Epithelial cell of esophagus (primary cell): ENCODE measurements around the gene LRRC10B.

Experiments used
- DNase-seq: peaks from one replicate; pipeline ENCODE4 v3.0.0; 2010; ENCODE audit warnings: low read depth
- H3K4me3 ChIP-seq: 2 replicates; pipeline ENCODE4 v1.5.1; 2011; ENCODE audit warnings: mild to moderate bottlenecking, low read length, control low read depth
- TF ChIP-seq, protein P1 (sequence below): IDR thresholded peaks from 2 replicates; pipeline ENCODE4 v1.5.1; 2011; ENCODE audit warnings: low read depth, mild to moderate bottlenecking, low read length, control low read depth, inconsistent platforms; ENCODE audit not compliant: insufficient read depth; ENCODE audit errors: missing control alignments

The LRRC10B gene

GRCh38 chr11:61542024-61542461 lies 33.5 kb downstream of the LRRC10B start:
- TF ChIP-seq, protein P1, sequence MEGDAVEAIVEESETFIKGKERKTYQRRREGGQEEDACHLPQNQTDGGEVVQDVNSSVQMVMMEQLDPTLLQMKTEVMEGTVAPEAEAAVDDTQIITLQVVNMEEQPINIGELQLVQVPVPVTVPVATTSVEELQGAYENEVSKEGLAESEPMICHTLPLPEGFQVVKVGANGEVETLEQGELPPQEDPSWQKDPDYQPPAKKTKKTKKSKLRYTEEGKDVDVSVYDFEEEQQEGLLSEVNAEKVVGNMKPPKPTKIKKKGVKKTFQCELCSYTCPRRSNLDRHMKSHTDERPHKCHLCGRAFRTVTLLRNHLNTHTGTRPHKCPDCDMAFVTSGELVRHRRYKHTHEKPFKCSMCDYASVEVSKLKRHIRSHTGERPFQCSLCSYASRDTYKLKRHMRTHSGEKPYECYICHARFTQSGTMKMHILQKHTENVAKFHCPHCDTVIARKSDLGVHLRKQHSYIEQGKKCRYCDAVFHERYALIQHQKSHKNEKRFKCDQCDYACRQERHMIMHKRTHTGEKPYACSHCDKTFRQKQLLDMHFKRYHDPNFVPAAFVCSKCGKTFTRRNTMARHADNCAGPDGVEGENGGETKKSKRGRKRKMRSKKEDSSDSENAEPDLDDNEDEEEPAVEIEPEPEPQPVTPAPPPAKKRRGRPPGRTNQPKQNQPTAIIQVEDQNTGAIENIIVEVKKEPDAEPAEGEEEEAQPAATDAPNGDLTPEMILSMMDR = no peak
- no peak overlapping the region for H3K4me3 ChIP-seq
- DNase-seq = no peak

DNA sequence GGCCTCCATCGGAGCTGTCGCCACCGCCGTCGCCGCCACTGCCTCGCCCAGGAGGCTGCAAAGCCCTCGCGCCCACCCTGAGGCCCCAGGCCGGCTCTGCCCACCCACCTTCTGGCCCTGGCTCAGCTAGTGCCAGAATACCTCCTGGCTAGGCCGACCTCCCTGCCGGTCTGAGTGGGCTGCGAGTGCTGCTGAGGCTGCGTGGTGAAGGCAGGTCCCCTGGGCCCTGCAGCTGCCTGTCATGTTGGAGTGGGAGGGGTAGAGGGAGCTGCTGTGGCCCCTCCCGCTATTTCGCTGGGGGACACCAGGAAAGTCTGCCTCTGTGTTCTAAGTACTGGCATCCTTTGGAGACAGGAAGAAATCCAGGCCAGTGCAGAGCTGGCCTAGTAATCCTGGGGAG lies 34.2 kb downstream of the LRRC10B start:
- no peak for DNase-seq
- TF ChIP-seq, protein P1 = no peak

GRCh38 chr11:61543606-61544306 lies 35.2 kb downstream of the LRRC10B start:
- DNase-seq = peak; percentile 56
- H3K4me3 ChIP-seq = no peak overlapping the region
- TF ChIP-seq, protein P1 = no peak

More for the DNA sequence above, 34.2 kb downstream of the LRRC10B start:
- no peak overlapping the region for H3K4me3 ChIP-seq

DNA sequence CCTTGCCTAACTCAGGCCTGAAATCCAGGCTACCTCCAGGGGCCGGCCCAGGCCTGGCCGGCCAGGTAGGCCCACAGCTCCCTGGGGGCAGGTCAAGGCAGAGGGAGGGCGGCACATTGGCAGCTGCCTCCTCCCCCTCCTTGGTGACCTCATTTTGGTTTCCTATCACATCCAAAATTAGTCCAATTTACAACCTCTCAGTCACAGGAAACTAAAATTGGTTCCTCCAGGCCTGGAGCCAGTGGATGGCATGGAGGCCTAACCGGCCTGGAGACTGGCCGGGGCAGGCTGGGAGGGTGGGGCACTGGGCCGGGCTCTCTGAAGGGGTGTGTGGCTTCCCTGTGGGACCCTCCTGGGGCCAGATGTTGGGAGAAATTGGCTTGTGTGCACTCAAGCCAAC lies 35.9 kb downstream of the LRRC10B start:
- DNase-seq = no peak
- TF ChIP-seq, protein P1 = no peak
- H3K4me3 ChIP-seq = no peak overlapping the region

GRCh38 chr11:61545341-61545740 lies 36.8 kb downstream of the LRRC10B start:
- TF ChIP-seq, protein P1 = peak; percentile 41
- H3K4me3 ChIP-seq = no peak overlapping the region
- DNase-seq = peak; percentile 14

GRCh38 chr11:61545921-61546320 lies 37.4 kb downstream of the LRRC10B start:
- no peak for DNase-seq
- TF ChIP-seq, protein P1 = no peak
- no peak overlapping the region for H3K4me3 ChIP-seq

DNA sequence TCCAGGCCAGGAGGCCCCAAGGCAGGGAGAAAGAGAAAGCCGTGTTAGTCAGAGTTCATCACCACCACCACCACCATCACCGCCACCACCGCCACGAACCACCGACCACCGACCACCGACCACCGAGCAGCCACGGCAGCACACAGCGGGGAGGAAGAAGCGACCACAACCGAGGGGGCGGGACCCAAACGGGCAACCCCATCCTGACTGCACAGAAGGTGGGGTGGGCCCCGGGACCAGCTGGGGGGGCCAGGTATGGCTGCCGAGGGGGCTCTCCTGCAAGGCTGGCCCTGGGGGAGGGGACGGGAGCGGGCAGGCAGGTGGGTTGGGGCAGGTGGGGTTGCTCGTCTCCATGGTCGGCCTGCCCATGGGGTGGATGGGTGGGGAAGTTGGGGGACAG lies 38.1 kb downstream of the LRRC10B start:
- TF ChIP-seq, protein P1 = no peak
- no peak overlapping the region for H3K4me3 ChIP-seq
- no peak for DNase-seq
